DND-41 (cell line): ENCODE measurements around the gene PRPF6.
"Not testable (repeated sequence)": the region's sequence is repeated elsewhere in the genome, so short reads cannot be mapped to it uniquely, and the experiment has no call there.

ENCODE experiments used
- ATAC-seq: fragments of 200-7000 bp; cut with Tn5 transposase; 3 replicates; pipeline ENCODE4 v1.9.1; 2021; ENCODE audit warnings: low read depth; ENCODE audit not compliant: insufficient read depth
- DNase-seq: peaks from one replicate; pipeline ENCODE4 v3.0.0-alpha.2; 2020
- H2AFZ ChIP-seq: 2 replicates; pipeline ENCODE4 v1.6.0; 2012; ENCODE audit warnings: low read depth, low read length
- H3K27ac ChIP-seq: 2 replicates; pipeline ENCODE4 v1.5.1; 2012; ENCODE audit warnings: low read length, inconsistent platforms
- H3K27me3 ChIP-seq: fragments of 200-600 bp; sonication (generic); 2 replicates; pipeline ENCODE4 v1.6.0; 2012; ENCODE audit warnings: low read length, mild to moderate bottlenecking, inconsistent platforms; ENCODE audit not compliant: insufficient read depth, poor library complexity
- H3K36me3 ChIP-seq: 2 replicates; pipeline ENCODE4 v1.5.1; 2012; ENCODE audit warnings: low read length, inconsistent platforms; ENCODE audit not compliant: insufficient read depth
- H3K4me1 ChIP-seq: 2 replicates; pipeline ENCODE4 v1.5.1; 2012; ENCODE audit warnings: mild to moderate bottlenecking, low read length; ENCODE audit not compliant: insufficient read depth
- H3K4me2 ChIP-seq: 2 replicates; pipeline ENCODE4 v1.6.0; 2012; ENCODE audit warnings: mild to moderate bottlenecking, moderate library complexity, low read length, inconsistent platforms; ENCODE audit not compliant: insufficient read depth
- H3K4me3 ChIP-seq, 2 experiments: fragments of 200-600 bp in 1 of 2; shearing (Covaris generic) in 1 of 2; 2 replicates each; pipeline ENCODE4 v1.5.1; 2012 to 2016; ENCODE audit warnings: inconsistent platforms in 2 of 2, low read length in 2 of 2, mild to moderate bottlenecking in 2 of 2, low read depth in 1 of 2, moderate library complexity in 1 of 2
- H3K79me2 ChIP-seq: 2 replicates; pipeline ENCODE4 v1.6.0; 2012; ENCODE audit warnings: low read length, inconsistent platforms; ENCODE audit not compliant: insufficient read depth
- H3K9ac ChIP-seq: 2 replicates; pipeline ENCODE4 v1.6.0; 2012; ENCODE audit warnings: low read depth, mild to moderate bottlenecking, inconsistent platforms, low read length, moderate library complexity
- H3K9me3 ChIP-seq: 2 replicates; pipeline ENCODE4 v1.5.1; 2012; ENCODE audit warnings: low read length, moderate library complexity, mild to moderate bottlenecking, inconsistent platforms; ENCODE audit not compliant: insufficient read depth, severe bottlenecking
- H4K20me1 ChIP-seq: 2 replicates; pipeline ENCODE4 v1.6.0; 2012; ENCODE audit warnings: low read length; ENCODE audit not compliant: insufficient read depth
- EZH2 ChIP-seq: IDR thresholded peaks from 3 replicates; pipeline ENCODE4 v1.6.1; 2012; ENCODE audit warnings: borderline replicate concordance, low read depth, mild to moderate bottlenecking, moderate library complexity, low read length, inconsistent platforms; ENCODE audit not compliant: severe bottlenecking
- TF ChIP-seq, protein P1 (sequence below): IDR thresholded peaks from 2 replicates; pipeline ENCODE4 v1.5.1; 2012; ENCODE audit warnings: borderline replicate concordance, low read length, moderate library complexity, mild to moderate bottlenecking; ENCODE audit not compliant: poor library complexity, severe bottlenecking; ENCODE audit errors: extremely low read depth

The PRPF6 gene

DNA sequence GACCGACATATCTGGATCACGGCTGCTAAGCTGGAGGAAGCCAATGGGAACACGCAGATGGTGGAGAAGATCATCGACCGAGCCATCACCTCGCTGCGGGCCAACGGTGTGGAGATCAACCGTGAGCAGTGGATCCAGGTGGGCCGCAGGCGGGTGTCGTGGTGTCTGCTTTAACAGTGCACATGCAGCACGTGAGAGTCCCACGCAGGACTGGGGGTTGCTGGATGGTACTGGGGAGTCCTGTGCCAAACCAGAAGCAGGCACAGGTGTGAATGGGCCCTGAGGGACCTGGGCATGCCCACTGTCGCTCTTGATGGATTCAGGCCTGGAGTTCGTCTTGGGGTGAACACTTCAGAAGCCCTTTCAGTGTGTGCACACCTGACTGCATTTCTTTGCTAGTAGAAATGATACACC lies 30.4 kb downstream of the PRPF6 start:
- Histone ChIP-seq H3K4me2 (no peak overlapping the region), H2AFZ (no peak overlapping the region), H4K20me1 (peaks cover 35% of the 10 kb centered on the region), H3K9ac (no peak overlapping the region), H3K4me1 (no peaks in the 10 kb centered on the region), H3K27ac (no peak overlapping the region), H3K36me3 (peaks cover 86% of the 10 kb centered on the region), H3K9me3 (no peaks in the 10 kb centered on the region), H3K79me2 (peaks cover 40% of the 10 kb centered on the region), H3K27me3 (no peaks in the 10 kb centered on the region), H3K4me3 (no peak overlapping the region)
- ATAC-seq (no peak), DNase-seq (no peak)
- no peak for TF ChIP-seq EZH2
- TF ChIP-seq, protein P1, sequence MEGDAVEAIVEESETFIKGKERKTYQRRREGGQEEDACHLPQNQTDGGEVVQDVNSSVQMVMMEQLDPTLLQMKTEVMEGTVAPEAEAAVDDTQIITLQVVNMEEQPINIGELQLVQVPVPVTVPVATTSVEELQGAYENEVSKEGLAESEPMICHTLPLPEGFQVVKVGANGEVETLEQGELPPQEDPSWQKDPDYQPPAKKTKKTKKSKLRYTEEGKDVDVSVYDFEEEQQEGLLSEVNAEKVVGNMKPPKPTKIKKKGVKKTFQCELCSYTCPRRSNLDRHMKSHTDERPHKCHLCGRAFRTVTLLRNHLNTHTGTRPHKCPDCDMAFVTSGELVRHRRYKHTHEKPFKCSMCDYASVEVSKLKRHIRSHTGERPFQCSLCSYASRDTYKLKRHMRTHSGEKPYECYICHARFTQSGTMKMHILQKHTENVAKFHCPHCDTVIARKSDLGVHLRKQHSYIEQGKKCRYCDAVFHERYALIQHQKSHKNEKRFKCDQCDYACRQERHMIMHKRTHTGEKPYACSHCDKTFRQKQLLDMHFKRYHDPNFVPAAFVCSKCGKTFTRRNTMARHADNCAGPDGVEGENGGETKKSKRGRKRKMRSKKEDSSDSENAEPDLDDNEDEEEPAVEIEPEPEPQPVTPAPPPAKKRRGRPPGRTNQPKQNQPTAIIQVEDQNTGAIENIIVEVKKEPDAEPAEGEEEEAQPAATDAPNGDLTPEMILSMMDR: no peak

DNA sequence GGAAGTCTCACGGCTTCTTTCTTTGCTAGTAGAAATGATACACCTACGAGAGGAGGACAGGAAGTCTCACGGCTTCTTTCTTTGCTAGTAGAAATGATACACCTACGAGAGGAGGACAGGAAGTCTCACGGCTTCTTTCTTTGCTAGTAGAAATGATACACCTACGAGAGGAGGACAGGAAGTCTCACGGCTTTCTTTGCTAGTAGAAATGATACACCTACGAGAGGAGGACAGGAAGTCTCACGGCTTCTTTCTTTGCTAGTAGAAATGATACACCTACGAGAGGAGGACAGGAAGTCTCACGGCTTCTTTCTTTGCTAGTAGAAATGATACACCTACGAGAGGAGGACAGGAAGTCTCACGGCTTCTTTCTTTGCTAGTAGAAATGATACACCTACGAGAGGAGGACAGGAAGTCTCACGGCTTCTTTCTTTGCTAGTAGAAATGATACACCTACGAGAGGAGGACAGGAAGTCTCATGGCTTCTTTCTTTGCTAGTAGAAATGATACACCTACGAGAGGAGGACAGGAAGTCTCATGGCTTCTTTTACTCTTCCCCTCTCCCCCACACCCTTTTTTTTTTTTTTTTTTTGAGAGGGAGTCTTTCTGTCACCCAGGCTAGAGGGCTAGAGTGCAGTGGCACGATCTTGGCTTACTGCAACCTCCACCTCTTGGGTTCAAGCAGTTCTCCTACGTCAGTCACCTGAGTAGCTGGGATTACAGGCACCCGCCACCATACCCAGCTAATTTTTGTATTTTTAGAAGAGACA lies 31.6 kb downstream of the PRPF6 start:
- H3K4me2 ChIP-seq, H3K9me3 ChIP-seq, H3K4me3 ChIP-seq, H3K4me1 ChIP-seq, H3K27ac ChIP-seq, ATAC-seq, H2AFZ ChIP-seq, DNase-seq, H3K9ac ChIP-seq, H3K27me3 ChIP-seq: not testable (repeated sequence)
- peaks cover 30% of the 10 kb centered on the region for H3K79me2 ChIP-seq
- peaks cover 29% of the 10 kb centered on the region for H4K20me1 ChIP-seq
- H3K36me3 ChIP-seq: peaks cover 86% of the 10 kb centered on the region

GRCh38 chr20:64015635-64016034 lies 34.7 kb downstream of the PRPF6 start:
- TF ChIP-seq, protein P1: no peak
- no peak for TF ChIP-seq EZH2
- H3K4me3 ChIP-seq: no peak overlapping the region
- no peak for DNase-seq
- no peak overlapping the region for H2AFZ ChIP-seq
- H3K79me2 ChIP-seq: peaks cover 11% of the 10 kb centered on the region; the same call in 1 of the 2 replicates
- no peaks in the 10 kb centered on the region for H3K27me3 ChIP-seq
- H4K20me1 ChIP-seq: peaks cover 16% of the 10 kb centered on the region; the same call in 1 of the 2 replicates
- ATAC-seq: no peak
- no peak overlapping the region for H3K9ac ChIP-seq
- H3K36me3 ChIP-seq: peaks cover 84% of the 10 kb centered on the region
- no peaks in the 10 kb centered on the region for H3K4me1 ChIP-seq
- no peak overlapping the region for H3K4me2 ChIP-seq
- H3K27ac ChIP-seq: no peak overlapping the region
- no peaks in the 10 kb centered on the region for H3K9me3 ChIP-seq

DNA sequence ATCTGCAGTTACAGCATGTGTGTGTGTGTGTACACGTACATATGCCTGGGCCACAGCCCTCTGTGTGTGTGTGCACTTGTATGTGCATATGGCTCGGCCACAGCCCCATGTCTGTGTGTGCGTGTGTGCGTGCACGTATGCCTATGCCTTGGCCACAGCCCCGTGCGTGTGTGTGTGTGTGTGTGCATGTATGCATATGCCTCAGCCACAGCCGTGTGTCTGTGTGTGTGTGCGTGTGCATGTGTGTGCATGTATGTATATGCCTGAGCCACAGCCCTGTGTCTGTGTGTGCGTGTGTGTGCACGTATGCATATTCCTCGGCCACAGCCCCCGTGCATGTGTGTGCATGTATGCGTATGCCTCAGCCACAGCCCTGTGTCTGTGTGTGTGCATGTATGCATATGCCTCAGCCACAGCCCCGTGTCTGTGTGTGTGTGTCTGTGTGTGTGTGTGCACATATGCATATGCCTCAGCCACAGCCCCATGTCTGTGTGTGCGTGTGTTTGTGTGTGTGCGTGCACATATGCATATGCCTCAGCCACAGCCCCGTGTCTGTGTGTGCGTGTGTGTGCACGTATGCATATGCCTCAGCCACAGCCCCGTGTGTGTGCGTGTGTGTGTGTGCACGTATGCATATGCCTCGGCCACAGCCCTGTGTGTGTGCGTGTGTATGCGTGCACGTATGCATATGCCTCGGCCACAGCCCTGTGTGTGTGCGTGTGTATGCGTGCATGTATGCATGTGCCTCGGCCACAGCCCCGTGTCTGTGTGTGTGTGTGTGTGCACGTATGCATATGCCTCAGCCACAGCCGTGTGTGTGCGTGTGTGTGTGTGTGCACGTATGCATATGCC lies 40.4 kb downstream of the PRPF6 start:
- no peak overlapping the region for H3K27ac ChIP-seq
- no peak overlapping the region for H3K4me3 ChIP-seq
- no peak overlapping the region for H3K9ac ChIP-seq
- H3K9me3 ChIP-seq: no peaks in the 10 kb centered on the region
- peaks cover 42% of the 10 kb centered on the region for H4K20me1 ChIP-seq
- peaks cover 96% of the 10 kb centered on the region for H3K36me3 ChIP-seq
- no peaks in the 10 kb centered on the region for H3K4me1 ChIP-seq
- TF ChIP-seq EZH2: no peak
- no peak overlapping the region for H2AFZ ChIP-seq
- ATAC-seq: no peak
- no peaks in the 10 kb centered on the region for H3K27me3 ChIP-seq
- no peak overlapping the region for H3K4me2 ChIP-seq
- peaks cover 6% of the 10 kb centered on the region for H3K79me2 ChIP-seq
- no peak for DNase-seq
